Activated T-cell treated with anti-CD3 and anti-CD28 coated beads, Interleukin-2, amount 50 U/mL, for 24 hours (primary cell): ENCODE results near the gene TBCD.
"Not testable (repeated sequence)": the region's sequence is repeated elsewhere in the genome, so short reads cannot be mapped to it uniquely, and the experiment has no call there.

Source experiments
- DNase-seq: peaks from one replicate; pipeline ENCODE4 v3.0.0-alpha.2; 2020
- H3K27ac Mint-ChIP-seq: 2 replicates; pipeline ENCODE4 v1.8.0; 2020; ENCODE audit warnings: mild to moderate bottlenecking, mixed read lengths
- H3K27me3 Mint-ChIP-seq: 2 replicates; pipeline ENCODE4 v1.8.0; 2020; ENCODE audit warnings: mixed read lengths
- H3K36me3 Mint-ChIP-seq: 2 replicates; pipeline ENCODE4 v1.8.0; 2020; ENCODE audit warnings: low read depth, mixed read lengths
- H3K4me1 Mint-ChIP-seq: 2 replicates; pipeline ENCODE4 v1.8.0; 2020; ENCODE audit warnings: low read depth, mixed read lengths
- H3K4me3 Mint-ChIP-seq: 2 replicates; pipeline ENCODE4 v1.8.0; 2020; ENCODE audit warnings: mild to moderate bottlenecking, moderate library complexity, mixed read lengths
- H3K9me3 Mint-ChIP-seq: 2 replicates; pipeline ENCODE4 v1.8.0; 2020; ENCODE audit warnings: mixed read lengths

The TBCD gene

DNA sequence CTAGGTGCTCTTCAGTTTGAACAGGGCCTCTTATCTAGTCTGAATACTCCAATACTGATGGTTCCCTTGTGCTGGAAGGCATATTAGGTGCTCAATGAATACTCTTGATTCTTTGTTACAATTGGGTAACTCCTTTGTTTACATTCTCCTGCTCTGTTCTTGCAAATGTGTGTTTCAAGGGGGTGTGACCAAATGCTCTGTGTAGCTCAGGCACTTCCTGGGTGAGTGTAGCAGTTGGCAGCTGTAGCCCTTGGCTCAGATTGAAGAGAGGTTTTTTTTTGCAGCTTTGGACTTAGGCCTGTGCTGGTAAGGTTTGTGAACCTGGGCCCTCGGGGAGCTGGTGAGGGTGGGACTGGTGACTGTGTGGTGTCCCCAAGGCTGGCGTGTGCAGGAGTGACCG, 20.2 kb downstream of the TBCD start:
- no peak overlapping the region for H3K27ac Mint-ChIP-seq
- DNase-seq = no peak
- peaks cover 19% of the 10 kb centered on the region for H3K4me1 Mint-ChIP-seq
- H3K27me3 Mint-ChIP-seq = no peaks in the 10 kb centered on the region
- no peaks in the 10 kb centered on the region for H3K9me3 Mint-ChIP-seq
- H3K36me3 Mint-ChIP-seq = peaks cover 92% of the 10 kb centered on the region
- no peak overlapping the region for H3K4me3 Mint-ChIP-seq

DNA sequence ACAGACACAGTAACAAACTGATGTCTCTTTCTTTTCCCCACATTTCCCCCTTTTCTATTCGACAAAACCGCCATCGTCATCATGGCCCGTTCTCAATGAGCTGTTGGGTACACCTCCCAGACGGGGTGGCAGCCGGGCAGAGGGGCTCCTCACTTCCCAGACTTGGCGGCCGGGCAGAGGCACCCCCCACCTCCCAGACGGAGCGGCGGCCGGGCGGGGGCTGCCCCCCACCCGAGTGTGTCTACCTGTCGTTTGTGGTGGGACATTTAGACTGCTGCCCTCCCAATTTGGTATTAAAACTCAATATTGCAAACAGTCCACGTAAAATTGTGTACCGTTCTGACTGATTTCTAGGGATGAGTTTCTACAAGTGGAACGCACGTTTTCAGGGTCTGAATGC, 22.6 kb downstream of the TBCD start:
- Mint-ChIP-seq H3K36me3 (peaks cover 77% of the 10 kb centered on the region), H3K4me1 (peaks cover 21% of the 10 kb centered on the region)
- not testable (repeated sequence) for DNase-seq, H3K4me3 Mint-ChIP-seq, H3K9me3 Mint-ChIP-seq, H3K27ac Mint-ChIP-seq, H3K27me3 Mint-ChIP-seq

- peak; percentile 62 for DNase-seq
- Mint-ChIP-seq H3K27me3 (no peaks in the 10 kb centered on the region), H3K36me3 (peaks cover 72% of the 10 kb centered on the region), H3K27ac (no peak overlapping the region), H3K9me3 (no peaks in the 10 kb centered on the region), H3K4me3 (no peak overlapping the region), H3K4me1 (peaks cover 21% of the 10 kb centered on the region)
Measured at GRCh38 chr17:82775001-82775823, 23.3 kb downstream of the TBCD start.

- Mint-ChIP-seq H3K36me3 (peaks cover 65% of the 10 kb centered on the region), H3K4me1 (peaks cover 21% of the 10 kb centered on the region), H3K9me3 (no peaks in the 10 kb centered on the region), H3K4me3 (no peak overlapping the region), H3K27ac (peak overlapping the region; percentile 8), H3K27me3 (no peaks in the 10 kb centered on the region)
- no peak for DNase-seq
Measured at GRCh38 chr17:82776454-82776853, 24.6 kb downstream of the TBCD start.

- H3K4me1 Mint-ChIP-seq = peaks cover 31% of the 10 kb centered on the region
- H3K4me3 Mint-ChIP-seq, H3K9me3 Mint-ChIP-seq, DNase-seq, H3K27me3 Mint-ChIP-seq, H3K27ac Mint-ChIP-seq: not testable (repeated sequence)
- peaks cover 64% of the 10 kb centered on the region for H3K36me3 Mint-ChIP-seq
Measured at GRCh38 chr17:82777778-82778375, 26.0 kb downstream of the TBCD start.

- H3K4me1 Mint-ChIP-seq = peaks cover 32% of the 10 kb centered on the region
- no peak overlapping the region for H3K27ac Mint-ChIP-seq
- peaks cover 66% of the 10 kb centered on the region for H3K36me3 Mint-ChIP-seq
- H3K4me3 Mint-ChIP-seq = no peak overlapping the region
- no peaks in the 10 kb centered on the region for H3K9me3 Mint-ChIP-seq
- no peaks in the 10 kb centered on the region for H3K27me3 Mint-ChIP-seq
- no peak for DNase-seq
Measured at GRCh38 chr17:82779541-82779940, 27.7 kb downstream of the TBCD start.

GRCh38 chr17:82780195-82780594, 28.3 kb downstream of the TBCD start:
- Mint-ChIP-seq H3K36me3 (peaks cover 60% of the 10 kb centered on the region), H3K4me3 (no peak overlapping the region), H3K27ac (no peak overlapping the region), H3K4me1 (peaks cover 26% of the 10 kb centered on the region), H3K9me3 (no peaks in the 10 kb centered on the region), H3K27me3 (no peaks in the 10 kb centered on the region)
- no peak for DNase-seq

GRCh38 chr17:82780971-82781893, 29.4 kb downstream of the TBCD start:
- DNase-seq = no peak
- H3K4me3 Mint-ChIP-seq = no peak overlapping the region
- H3K27ac Mint-ChIP-seq = no peak overlapping the region
- peaks cover 19% of the 10 kb centered on the region for H3K4me1 Mint-ChIP-seq
- H3K27me3 Mint-ChIP-seq = no peaks in the 10 kb centered on the region
- H3K9me3 Mint-ChIP-seq = no peaks in the 10 kb centered on the region
- H3K36me3 Mint-ChIP-seq = peaks cover 58% of the 10 kb centered on the region

DNA sequence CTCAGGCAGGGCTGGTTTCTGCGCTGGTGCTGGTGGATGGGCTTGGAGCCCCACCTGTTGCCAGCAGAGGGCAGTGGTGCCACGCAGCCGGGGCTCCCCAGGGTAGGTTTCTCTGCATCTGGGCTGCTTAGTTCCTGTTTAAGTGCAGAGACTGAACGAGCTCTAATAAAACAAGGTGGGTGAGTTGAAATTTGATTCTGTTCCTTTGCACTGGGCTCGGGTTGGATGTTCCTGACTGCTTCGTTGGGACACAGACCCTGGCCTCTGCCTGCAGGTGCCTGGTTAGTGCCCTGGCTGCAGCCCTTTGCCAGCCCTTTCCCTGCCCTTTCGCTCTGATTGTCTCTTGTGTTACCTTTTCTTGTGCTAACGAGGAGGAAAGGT, 30.0 kb downstream of the TBCD start:
- Mint-ChIP-seq H3K4me3 (no peak overlapping the region), H3K36me3 (peaks cover 55% of the 10 kb centered on the region), H3K9me3 (no peaks in the 10 kb centered on the region), H3K27me3 (no peaks in the 10 kb centered on the region), H3K4me1 (peaks cover 15% of the 10 kb centered on the region), H3K27ac (no peak overlapping the region)
- DNase-seq = peak; percentile 89

DNA sequence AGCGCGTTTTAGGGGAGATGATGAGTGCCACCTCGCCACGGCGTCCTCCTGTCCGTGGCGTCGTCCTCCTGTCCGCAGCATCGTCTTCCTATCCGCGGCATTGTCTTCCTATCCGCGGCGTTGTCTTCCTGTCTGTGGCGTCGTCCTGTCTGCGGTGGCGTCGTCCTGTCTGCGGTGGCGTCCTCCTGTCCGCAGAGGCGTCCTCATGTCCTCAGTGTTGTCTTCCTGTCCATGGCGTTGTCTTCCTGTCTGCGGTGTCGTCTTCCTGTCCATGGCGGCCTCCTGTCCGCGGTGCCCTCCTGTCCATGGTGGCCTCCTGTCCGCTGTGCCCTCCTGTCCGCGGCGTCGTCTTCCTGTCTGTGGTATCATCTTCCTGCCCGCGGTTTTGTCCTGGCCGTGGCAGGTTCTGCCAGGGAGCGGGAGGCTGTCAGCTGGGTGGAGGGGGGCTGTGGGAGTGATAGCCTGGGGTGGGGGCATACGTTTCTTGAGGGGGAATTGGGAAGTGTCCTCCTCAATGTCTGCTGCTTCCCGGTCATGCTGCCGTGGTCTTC, 30.9 kb downstream of the TBCD start:
- DNase-seq = no peak
- H3K4me3 Mint-ChIP-seq = no peak overlapping the region
- H3K27ac Mint-ChIP-seq = no peak overlapping the region
- H3K4me1 Mint-ChIP-seq = peaks cover 14% of the 10 kb centered on the region
- no peaks in the 10 kb centered on the region for H3K27me3 Mint-ChIP-seq
- H3K9me3 Mint-ChIP-seq = no peaks in the 10 kb centered on the region
- peaks cover 54% of the 10 kb centered on the region for H3K36me3 Mint-ChIP-seq

DNA sequence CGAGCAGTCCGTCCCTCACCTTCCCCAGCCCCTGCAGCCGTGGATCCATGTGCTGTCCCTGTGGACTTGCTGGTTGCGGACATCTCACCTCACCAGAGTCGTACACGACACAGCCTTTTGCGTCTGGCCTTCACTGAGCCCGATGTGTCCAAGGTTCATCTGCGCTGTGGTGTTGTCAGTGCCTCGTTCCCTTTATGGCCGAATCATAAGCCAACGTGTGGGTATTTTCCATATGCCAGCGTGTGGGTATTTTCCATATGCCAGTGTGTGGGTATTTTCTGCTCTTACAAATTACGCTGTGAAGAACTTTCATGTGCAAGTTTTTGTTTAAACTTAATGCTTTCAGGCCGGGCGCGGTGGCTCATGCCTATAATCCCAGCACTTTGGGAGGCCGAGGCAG, 31.6 kb downstream of the TBCD start:
- Mint-ChIP-seq H3K27ac (no peak overlapping the region), H3K36me3 (peaks cover 55% of the 10 kb centered on the region), H3K9me3 (no peaks in the 10 kb centered on the region), H3K4me1 (peaks cover 14% of the 10 kb centered on the region), H3K27me3 (no peaks in the 10 kb centered on the region), H3K4me3 (no peak overlapping the region)
- DNase-seq = no peak

DNA sequence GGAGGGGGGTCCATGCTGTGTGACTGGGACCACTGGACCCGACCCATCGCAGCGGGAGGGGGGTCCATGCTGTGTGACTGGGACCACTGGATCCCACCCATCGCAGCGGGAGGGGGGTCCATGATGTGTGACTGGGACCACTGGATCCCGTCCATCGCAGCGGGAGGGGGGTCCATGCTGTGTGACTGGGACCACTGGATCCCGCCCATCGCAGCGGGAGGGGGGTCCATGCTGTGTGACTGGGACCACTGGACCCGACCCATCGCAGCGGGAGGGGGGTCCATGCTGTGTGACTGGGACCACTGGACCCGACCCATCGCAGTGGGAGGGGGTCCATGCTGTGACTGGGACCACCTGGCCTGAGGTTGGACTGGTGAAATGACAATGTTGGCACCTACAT, 33.7 kb downstream of the TBCD start:
- H3K4me3 Mint-ChIP-seq, DNase-seq, H3K27me3 Mint-ChIP-seq, H3K9me3 Mint-ChIP-seq, H3K27ac Mint-ChIP-seq: not testable (repeated sequence)
- Mint-ChIP-seq H3K36me3 (peaks cover 65% of the 10 kb centered on the region), H3K4me1 (peaks cover 14% of the 10 kb centered on the region)

- Mint-ChIP-seq H3K4me1 (peaks cover 13% of the 10 kb centered on the region), H3K4me3 (no peak overlapping the region), H3K27ac (no peak overlapping the region), H3K9me3 (no peaks in the 10 kb centered on the region), H3K36me3 (peaks cover 67% of the 10 kb centered on the region), H3K27me3 (no peaks in the 10 kb centered on the region)
- no peak for DNase-seq
Measured at GRCh38 chr17:82786427-82786826, 34.6 kb downstream of the TBCD start.

DNA sequence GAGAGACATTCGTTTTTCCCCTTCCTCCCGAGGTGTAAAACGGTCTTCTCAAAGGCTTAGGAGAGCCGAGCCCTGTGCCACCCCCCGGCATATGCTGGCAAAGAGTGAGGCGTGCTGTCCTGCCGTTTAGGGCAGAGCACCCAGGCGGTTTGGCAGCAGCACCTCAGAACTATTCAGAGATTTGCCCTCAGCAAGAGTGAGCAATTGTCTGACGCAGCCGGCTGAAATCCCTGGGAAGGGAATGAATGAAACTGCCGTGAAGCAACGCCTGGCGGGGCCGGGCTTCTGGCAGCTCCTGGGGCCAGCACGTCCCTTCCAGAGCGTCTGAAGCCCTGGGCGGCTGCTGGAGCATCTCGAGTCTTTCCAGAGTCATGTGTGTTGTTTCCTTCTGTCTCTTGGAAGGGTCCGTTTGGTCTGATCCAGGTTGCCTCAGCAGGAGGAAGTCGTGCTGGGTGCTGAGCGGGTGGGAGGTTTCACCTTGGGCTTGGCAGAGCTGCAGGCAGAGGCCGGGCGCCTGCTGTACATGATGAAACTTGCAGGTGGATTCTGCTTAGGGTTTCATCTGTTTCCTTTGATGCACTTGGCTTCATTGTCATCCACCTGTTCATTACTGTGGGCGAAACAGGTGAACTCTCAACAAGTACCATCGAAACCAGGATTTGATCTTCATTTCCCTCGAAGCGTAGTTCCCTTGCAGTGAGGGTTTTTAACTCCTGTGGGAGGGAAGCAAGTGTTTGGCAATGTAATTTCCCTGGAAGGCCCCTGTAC, 35.4 kb downstream of the TBCD start:
- peaks cover 63% of the 10 kb centered on the region for H3K36me3 Mint-ChIP-seq
- no peak for DNase-seq
- H3K9me3 Mint-ChIP-seq = no peaks in the 10 kb centered on the region
- H3K27ac Mint-ChIP-seq = no peak overlapping the region
- H3K4me3 Mint-ChIP-seq = no peak overlapping the region
- H3K27me3 Mint-ChIP-seq = no peaks in the 10 kb centered on the region
- H3K4me1 Mint-ChIP-seq = peaks cover 5% of the 10 kb centered on the region
